ENCODE data around the gene CREG2.

CREG2 gene

GRCh38 chr2:101387151-101387834, at the start of gene CREG2:
Gene CREG2, minus strand, starts transcription at chr2:101387503. Its CDS starts 46 bp downstream, at chr2:101387457.
- peak in 1 of 2 experiments; percentile 82 for DNase-seq

GRCh38 chr2:101435001-101435862, 47.9 kb upstream of the CREG2 start:
- DNase-seq: no peak

DNA sequence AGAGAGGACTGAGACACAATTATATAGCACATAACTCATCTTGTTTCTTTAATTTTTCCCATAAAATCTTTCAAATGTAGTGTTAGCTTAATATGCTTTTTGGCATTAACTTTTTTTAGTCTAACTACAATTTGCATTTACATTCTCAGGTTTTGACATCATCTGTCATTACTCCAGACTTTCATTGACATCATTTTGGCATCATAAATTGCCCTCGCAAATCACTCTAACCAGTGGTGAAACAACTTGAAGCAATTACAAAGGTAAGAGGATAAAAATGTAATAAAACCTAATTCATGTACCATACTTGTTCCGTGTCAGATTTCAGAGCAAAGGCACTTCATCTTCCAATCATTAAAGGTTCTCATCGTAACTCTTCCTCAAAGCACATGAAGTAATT, 46.2 kb upstream of the CREG2 start:
- no peak for DNase-seq

GRCh38 chr2:101432411-101433181, 45.3 kb upstream of the CREG2 start:
- no peak for DNase-seq

DNA sequence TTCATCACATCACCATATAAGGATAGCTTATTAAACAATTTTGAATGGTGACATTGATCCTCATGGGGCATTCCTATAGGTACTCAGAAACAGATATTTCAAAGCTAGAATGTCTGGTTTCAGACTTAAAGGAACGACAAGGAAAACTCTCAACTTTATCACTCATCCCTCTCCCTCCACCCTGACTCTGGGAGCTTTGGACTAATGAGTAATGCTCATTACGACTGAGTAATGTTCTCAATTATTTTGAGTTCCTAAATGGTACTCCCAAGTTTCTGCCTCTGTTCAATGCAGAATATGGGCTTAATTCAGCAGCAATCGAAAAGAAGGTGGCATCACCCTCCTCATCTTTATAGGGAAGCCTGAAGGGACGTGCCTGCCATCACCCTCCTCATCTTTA, 44.2 kb upstream of the CREG2 start:
- DNase-seq: no peak

- no peak for DNase-seq
Observed at GRCh38 chr2:101430156-101430555, 42.9 kb upstream of the CREG2 start.

DNA sequence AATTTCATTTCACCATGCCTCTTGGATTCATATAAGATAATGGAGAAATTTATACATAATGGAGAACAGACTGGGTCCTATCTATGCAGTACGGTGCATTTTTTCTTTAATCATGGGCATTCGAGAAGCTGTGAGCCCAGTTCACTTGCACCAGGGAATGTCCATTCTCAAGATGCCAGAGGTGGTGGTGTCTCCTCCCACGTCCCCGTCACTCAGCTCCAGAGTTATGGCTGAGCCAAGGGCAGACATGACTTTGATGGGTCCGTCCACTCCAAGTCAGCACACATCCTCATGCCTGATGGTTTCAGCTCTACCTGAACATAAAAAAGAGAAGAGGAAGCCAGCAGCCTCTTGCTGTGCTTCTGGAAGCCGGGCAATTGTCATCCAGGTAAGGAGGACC, 42.1 kb upstream of the CREG2 start:
- DNase-seq: no peak

GRCh38 chr2:101428422-101429176, 41.3 kb upstream of the CREG2 start:
- DNase-seq: no peak

DNA sequence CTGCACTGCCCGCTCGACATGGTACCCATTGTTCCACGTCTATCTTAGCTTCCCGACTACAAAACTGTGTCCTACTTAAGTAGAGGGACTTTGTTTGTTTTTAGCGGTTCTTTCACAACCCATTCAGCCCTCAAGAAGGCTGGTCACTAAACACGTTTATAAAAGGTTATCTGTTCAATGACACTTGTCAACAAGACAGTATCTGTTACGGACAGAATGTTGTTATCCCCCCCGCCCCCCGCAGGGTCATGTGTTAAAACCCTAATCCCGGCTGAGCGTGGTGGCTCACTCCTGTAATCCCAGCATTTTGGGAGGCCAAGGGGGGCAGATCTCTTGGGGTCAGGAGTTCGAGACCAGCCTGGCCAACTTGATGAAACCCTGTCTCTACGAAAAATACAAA, 40.4 kb upstream of the CREG2 start:
- DNase-seq: no peak

GRCh38 chr2:101427240-101427639, 39.9 kb upstream of the CREG2 start:
- no peak for DNase-seq

DNA sequence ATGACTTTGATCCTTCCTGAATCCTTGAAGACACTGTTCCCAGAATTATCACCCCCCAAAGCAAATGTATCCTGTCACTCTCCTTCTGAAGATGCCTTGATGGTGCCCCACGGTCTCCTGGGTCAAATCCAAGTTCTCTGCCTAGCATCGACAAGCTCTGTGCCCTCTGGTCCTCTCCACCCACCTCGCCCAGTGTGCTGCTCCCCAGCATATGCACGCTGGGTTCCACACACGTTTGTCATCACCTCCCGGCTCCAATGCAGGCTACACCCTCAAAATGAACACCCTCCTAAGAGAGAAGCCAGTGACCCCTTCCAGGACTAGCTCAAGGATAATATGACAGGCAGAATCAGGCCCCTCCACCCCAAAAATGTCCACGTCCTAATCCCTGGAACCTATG, 39.5 kb upstream of the CREG2 start:
- no peak for DNase-seq

GRCh38 chr2:101420623-101421022, 33.3 kb upstream of the CREG2 start:
- DNase-seq: no peak

GRCh38 chr2:101419096-101419663, 31.9 kb upstream of the CREG2 start:
- DNase-seq: peak; percentile 50 to 73

- no peak for DNase-seq
Observed at GRCh38 chr2:101418460-101419095, 31.3 kb upstream of the CREG2 start.

- DNase-seq: no peak
Observed at GRCh38 chr2:101416609-101417008, 29.3 kb upstream of the CREG2 start.

DNA sequence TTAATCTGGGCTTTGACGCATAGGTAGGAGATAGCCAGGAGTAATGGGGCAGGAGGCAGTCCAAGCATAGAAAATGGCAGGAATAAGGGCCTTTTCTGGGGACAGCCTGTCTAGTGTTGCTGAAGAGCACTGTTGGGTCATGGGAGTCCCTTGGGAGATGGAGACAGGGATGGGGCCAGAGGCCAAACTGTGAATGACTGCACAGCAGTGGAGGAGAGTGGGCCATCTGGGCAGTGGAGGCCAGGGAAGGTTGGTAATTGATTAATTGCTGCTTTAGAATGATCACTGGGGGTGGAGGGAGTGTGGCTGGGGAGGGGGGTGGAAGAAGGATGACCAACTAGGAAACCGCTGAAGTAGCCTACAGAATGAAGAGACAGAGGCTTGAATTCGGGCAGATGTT, 28.6 kb upstream of the CREG2 start:
- no peak for DNase-seq

GRCh38 chr2:101415220-101415619, 27.9 kb upstream of the CREG2 start:
- DNase-seq: peak in 1 of 2 experiments; percentile 12

- DNase-seq: no peak
Observed at GRCh38 chr2:101412092-101412694, 24.9 kb upstream of the CREG2 start.

- DNase-seq: no peak
Observed at GRCh38 chr2:101410746-101411145, 23.4 kb upstream of the CREG2 start.

- DNase-seq: no peak
Observed at GRCh38 chr2:101410114-101410513, 22.8 kb upstream of the CREG2 start.

DNA sequence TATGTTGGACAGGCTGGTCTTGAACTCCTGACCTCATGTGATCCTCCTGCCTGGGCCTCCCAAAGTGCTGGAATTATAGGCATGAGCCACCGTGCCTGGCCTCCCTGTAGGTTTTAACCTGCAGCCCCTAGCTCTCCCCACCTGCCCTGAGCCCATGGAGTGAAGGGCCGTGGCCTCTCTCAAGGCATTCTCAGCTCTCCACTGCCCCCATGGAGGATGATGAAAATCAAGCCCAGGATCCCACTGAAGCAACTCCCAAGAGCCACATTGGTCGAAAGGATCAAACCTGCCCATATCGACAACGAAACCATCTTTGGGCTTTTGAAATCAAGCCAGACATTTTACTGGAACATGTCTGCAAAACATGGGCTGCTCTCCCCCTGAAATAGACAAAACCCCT, 22.4 kb upstream of the CREG2 start:
- DNase-seq: no peak

All from NCI-H526 (cell line).